Measurements from ENCODE around the gene UBE2M. TPM values are rescaled to one million over a fixed set of nuclear protein-coding genes. Genes with fewer than 3 reads are reported as not detected.
"Not testable (repeated sequence)": the region's sequence is repeated elsewhere in the genome, so short reads cannot be mapped to it uniquely, and the experiment has no call there.

UBE2M gene
- 133 and 142 TPM in 2 replicates for total RNA-seq

DNA sequence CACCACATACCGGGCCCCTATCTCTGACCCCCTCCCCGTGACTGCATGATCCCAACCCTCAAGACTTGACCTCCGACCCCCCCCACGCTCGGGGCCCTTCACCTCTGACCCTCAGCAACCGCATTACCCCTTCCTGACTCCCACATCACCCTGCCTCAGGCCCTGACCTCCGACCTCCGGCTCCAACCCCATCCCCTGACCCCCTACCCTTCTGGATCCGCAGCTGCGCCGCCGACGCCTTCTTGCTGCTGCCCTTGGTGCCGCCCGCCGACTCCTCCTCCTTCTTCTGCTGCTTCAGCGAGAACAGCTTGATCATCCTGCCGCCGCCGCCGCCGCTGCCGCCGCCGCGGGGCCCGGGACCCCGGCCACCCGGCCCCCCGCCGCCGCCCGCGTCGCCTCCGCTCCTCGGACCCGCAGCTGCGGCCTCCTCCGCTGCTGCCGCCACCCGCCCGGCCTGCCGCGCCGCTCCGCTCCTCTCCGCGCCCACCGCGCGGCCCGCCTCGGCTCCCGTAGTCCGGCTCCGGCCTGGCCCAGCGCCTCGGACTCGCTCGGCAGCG is at the start of gene UBE2M:
UBE2M (minus strand) TSS at position 546 of the 557 bp plus-strand sequence; CDS start at position 316, 230 bp downstream.
- no peaks in the 10 kb centered on the region for H3K9me3 Mint-ChIP-seq
- no peak for DNase-seq (ENCODE audit: low spot score)
- intact Hi-C loops (cut with micrococcal nuclease), result loop anchor here (1.0 kb wide), 1 partner anchor 44 kb away; no protein-coding TSS in a partner anchor

DNA sequence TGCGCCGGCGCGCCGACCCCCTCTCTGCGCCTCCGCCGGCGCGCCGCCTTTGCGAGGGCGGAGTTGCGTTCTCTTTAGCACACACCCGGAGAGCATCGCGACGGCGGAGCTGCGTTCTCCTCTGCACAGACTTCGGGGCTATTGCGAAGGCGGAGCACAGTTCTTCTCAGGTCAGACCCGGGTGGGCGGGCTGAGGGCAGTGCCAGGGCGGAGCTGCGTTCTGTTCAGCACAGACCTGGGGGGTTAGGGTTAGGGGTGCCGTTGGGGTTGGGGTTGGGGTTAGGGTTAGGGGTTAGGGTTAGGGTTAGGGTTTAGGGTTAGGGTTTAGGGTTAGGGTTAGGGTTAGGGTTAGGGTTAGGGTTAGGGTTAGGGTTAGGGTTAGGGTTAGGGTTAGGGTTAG is 48.8 kb upstream of the UBE2M start:
- H3K9me3 Mint-ChIP-seq; intact Hi-C loops (cut with micrococcal nuclease); DNase-seq (ENCODE audit: low spot score); H3K27me3 Mint-ChIP-seq (ENCODE audit: low read depth); H3K4me3 Mint-ChIP-seq (ENCODE audit: low read depth); H3K36me3 Mint-ChIP-seq (ENCODE audit: low read depth); H3K4me1 Mint-ChIP-seq (ENCODE audit: low read depth); H3K27ac Mint-ChIP-seq: not testable (repeated sequence)

More for the DNA sequence above, at the start of gene UBE2M:
- Mint-ChIP-seq H3K27me3 (ENCODE audit: low read depth) (no peaks in the 10 kb centered on the region), H3K4me1 (ENCODE audit: low read depth) (peaks cover 44% of the 10 kb centered on the region), H3K4me3 (ENCODE audit: low read depth) (peak within 1 kb of the TSS; percentile 94), H3K36me3 (ENCODE audit: low read depth) (peaks cover 53% of the 10 kb centered on the region), H3K27ac (peak within 1 kb of the TSS; percentile 99)

DNA sequence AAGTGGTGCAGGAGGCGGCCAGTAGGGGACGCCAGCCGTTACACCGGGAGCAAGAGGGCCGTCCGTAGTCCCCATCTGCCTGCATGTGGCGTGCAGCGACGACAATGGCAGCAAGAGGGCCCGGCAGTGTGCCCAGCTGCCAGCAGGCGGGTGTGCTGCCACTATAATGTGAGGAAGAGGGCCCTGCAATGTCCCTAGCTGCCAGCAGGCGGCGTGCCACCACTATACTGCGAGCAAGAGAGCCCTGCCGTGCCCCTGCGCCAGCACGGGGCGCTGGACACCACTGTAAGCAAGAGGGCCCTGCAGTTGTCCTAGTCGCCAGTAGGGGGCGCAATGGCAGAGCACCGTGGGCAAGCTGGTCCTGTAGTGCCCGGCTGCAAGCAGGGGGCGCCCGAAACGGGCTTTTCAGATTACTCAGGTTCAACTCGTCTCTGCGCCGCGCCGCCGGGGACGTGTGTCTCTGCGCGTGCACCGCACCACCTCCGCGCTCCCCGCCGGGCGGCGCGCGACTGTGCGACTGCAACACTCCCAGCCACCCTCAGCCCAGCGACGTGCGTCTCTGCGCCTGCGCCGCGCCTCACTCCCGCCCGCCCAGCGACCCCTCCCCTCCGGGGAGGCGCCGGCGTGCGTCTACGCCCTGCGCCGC is 48.0 kb upstream of the UBE2M start:
- DNase-seq (ENCODE audit: low spot score); intact Hi-C loops (cut with micrococcal nuclease); H3K9me3 Mint-ChIP-seq; H3K4me3 Mint-ChIP-seq (ENCODE audit: low read depth); H3K4me1 Mint-ChIP-seq (ENCODE audit: low read depth); H3K27ac Mint-ChIP-seq; H3K36me3 Mint-ChIP-seq (ENCODE audit: low read depth); H3K27me3 Mint-ChIP-seq (ENCODE audit: low read depth): not testable (repeated sequence)

DNA sequence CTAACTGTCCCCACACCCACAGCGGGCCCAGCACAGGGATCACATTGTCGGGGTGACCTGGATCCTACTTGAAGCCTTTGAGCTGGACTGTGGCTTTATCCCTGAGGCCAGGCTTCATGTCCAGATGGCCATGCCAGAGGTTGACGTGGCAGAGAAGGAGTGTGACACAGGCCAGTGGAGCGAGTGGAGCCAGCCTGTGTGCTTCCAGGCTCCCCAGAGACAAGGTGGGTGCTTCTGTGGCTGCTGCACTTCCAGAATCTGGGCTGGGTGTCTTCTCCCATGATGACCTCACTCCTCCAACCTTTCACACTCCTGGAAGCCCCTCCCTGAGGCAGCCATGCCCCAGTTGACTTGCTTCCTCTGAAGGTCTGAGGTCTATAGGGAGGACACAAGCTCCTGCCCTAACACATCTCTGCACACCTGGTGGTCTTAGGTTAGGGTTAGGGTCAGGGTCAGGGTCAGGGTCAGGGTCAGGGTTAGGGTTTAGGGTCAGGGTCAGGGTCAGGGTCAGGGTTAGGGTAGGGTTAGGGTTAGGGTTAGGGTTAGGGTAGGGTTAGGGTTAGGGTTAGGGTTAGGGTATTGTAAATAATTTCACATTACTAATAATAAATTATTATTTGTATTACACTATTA is 27.8 kb upstream of the UBE2M start:
- no peaks in the 10 kb centered on the region for H3K9me3 Mint-ChIP-seq
- H3K27ac Mint-ChIP-seq, result no peak overlapping the region
- no peaks in the 10 kb centered on the region for H3K27me3 Mint-ChIP-seq (ENCODE audit: low read depth)
- H3K4me1 Mint-ChIP-seq (ENCODE audit: low read depth), result peaks cover 3% of the 10 kb centered on the region
- no peak for DNase-seq (ENCODE audit: low spot score)
- intact Hi-C loops (cut with micrococcal nuclease), result no loop called here
- no peak overlapping the region for H3K4me3 Mint-ChIP-seq (ENCODE audit: low read depth)
- peaks cover 13% of the 10 kb centered on the region for H3K36me3 Mint-ChIP-seq (ENCODE audit: low read depth)

DNA sequence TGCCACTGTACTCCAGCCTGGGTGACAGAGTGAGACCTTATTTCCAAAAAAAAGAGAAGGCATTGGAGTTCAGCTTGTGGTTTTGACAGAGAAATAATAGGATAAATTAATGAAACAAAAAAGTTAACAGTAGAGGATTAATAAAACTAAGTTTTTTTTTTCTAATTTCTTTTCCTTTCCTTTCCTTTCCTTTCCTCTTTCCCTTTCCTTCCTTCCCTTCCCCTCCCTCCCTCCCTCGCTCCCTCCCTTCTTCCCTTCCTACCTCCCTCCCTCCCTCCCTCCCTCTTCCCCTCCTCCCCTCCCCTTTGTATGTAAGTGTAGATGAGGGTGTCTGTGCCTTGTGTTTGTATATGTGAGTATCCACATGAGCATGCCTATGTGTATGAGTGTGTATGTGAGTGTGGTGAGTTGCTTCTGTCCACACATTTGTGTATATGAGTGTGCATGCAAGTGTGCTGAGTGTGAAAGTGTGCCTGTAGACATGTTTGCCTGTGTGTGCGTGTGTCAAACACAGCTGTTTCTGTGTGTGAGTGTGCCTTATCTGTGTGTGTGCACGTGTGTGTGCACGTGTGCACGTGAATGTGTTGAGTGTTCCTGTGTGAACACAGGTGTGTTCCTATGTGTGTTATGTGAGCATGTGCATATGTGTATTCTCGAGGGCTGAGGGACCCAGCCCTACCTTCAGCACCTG is 27.2 kb upstream of the UBE2M start:
- Mint-ChIP-seq H3K27me3 (ENCODE audit: low read depth) (no peaks in the 10 kb centered on the region), H3K4me3 (ENCODE audit: low read depth) (no peak overlapping the region), H3K9me3 (no peaks in the 10 kb centered on the region), H3K27ac (no peak overlapping the region), H3K36me3 (ENCODE audit: low read depth) (peaks cover 16% of the 10 kb centered on the region), H3K4me1 (ENCODE audit: low read depth) (peaks cover 8% of the 10 kb centered on the region)
- no peak for DNase-seq (ENCODE audit: low spot score)
- intact Hi-C loops (cut with micrococcal nuclease), result no loop called here

DNA sequence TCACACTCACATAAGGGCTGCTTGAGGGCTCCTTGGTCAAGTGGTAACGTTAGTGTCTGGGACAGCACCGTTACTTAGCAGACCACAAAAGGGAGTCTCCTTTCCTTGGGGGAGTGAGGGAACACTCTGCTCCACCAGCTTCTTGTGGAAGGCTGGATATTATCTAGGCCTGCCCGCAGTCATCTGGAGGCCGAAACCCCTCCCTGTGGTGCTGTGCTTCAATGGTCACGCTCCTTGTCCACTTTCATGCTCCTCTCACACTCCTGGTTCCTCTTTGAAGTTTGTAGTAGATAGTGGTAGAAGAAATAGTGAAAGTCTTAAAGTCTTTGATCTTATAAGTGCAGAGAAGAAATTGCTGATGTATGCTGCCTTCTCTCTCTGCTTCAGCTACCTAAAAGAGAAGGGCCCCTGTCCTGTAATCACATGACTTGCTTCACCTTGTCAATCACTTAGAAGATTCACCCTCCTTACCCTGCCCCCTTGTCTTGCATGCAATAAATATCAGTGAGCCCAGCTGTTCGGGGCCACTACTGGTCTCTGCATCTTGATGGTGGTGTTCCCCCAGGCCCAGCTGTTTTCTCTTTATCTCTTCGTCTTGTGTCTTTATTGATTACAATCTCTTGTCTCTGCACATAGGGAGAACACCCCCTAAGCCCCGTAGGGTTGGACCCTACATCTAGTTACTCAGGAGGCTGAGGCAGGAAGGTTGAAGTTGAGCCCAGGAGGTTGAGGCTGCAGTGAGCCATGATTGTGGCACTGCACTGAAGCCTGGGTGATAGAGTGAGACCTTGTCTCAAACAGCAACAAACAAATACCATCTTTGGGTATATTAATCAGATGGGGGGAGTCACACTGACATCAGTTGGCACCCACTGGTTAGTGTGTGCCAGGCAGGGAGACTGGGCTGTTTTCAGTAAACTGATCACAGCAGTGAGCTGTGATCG is 26.4 kb upstream of the UBE2M start:
- Mint-ChIP-seq H3K4me1 (ENCODE audit: low read depth) (peaks cover 11% of the 10 kb centered on the region), H3K36me3 (ENCODE audit: low read depth) (peaks cover 16% of the 10 kb centered on the region), H3K27ac (no peak overlapping the region), H3K9me3 (no peaks in the 10 kb centered on the region), H3K4me3 (ENCODE audit: low read depth) (no peak overlapping the region), H3K27me3 (ENCODE audit: low read depth) (no peaks in the 10 kb centered on the region)
- intact Hi-C loops (cut with micrococcal nuclease), result no loop called here
- no peak for DNase-seq (ENCODE audit: low spot score)

DNA sequence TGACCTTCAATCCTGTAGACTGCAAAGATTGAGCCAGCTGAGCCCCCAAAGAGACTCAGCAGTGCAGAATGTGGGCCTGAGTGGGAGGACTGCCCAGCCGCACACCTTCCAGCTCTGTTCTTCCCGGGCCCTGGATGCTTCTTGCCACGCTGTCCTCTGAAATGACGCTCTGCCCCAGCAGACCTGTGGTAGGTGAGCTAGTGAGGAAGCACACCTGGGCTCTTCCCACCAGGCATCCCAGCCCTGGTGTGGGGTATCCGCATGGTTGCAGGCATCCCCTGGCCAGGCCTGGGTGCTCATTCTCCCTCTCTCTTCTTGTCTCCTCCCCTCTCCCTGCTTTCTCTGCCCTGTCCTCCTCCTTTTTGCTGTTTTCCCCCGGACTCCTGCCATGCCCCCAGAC is 24.6 kb upstream of the UBE2M start:
- DNase-seq (ENCODE audit: low spot score), result no peak
- H3K4me1 Mint-ChIP-seq (ENCODE audit: low read depth), result peaks cover 23% of the 10 kb centered on the region
- H3K9me3 Mint-ChIP-seq, result no peaks in the 10 kb centered on the region
- H3K27ac Mint-ChIP-seq, result no peak overlapping the region
- H3K4me3 Mint-ChIP-seq (ENCODE audit: low read depth), result no peak overlapping the region
- H3K36me3 Mint-ChIP-seq (ENCODE audit: low read depth), result peaks cover 16% of the 10 kb centered on the region
- intact Hi-C loops (cut with micrococcal nuclease), result no loop called here
- H3K27me3 Mint-ChIP-seq (ENCODE audit: low read depth), result no peaks in the 10 kb centered on the region

DNA sequence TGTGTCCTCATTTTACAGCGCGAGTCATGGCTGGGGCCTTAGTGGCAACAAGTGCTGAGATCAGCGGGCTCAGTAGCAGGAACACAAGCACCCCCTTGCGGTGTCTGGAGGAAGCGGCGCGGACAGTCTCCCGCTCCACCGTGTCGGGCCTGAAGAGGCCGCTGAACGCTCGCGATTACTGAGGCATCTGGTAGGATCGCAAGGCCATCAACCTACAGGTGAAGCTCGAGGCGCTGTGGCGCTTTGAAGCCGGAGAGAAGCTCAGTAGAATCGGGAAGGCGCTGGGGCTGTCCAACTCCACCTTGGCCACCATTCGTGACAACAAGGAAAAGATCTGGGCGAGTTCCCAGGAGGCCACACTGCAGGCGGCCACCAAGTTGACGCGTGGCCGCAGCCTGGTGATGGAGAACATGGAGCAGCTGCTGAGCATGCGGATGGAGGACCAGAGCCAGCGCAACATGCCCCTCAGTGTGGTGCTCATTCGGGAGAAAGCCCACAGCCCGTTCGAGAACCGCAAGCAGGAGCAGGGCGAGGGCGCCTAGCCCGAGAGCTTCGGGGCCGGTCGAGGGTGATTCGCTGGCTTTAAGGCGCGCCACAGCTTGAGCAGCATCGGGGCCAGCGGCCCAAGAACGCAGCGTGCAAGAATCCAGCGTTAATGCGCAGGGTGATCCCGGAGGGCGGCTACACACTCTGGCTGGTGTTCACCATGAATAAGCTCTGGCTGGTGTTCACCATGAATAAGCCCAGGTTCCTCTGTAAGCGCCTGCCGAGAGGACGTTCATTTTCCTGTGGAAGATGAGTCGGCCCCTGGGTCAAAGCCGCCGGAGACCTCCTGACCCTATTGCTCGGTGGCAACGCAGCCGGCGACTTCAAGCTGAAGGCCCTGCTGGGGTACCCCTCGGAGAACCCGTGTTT is 23.1 kb upstream of the UBE2M start:
- DNase-seq (ENCODE audit: low spot score), result peak; percentile 87
- intact Hi-C loops (cut with micrococcal nuclease), result no loop called here
- Mint-ChIP-seq H3K36me3 (ENCODE audit: low read depth) (peaks cover 16% of the 10 kb centered on the region), H3K27me3 (ENCODE audit: low read depth) (no peaks in the 10 kb centered on the region), H3K27ac (peak overlapping the region; percentile 50), H3K4me3 (ENCODE audit: low read depth) (no peak overlapping the region), H3K4me1 (ENCODE audit: low read depth) (peaks cover 24% of the 10 kb centered on the region), H3K9me3 (no peaks in the 10 kb centered on the region)

DNA sequence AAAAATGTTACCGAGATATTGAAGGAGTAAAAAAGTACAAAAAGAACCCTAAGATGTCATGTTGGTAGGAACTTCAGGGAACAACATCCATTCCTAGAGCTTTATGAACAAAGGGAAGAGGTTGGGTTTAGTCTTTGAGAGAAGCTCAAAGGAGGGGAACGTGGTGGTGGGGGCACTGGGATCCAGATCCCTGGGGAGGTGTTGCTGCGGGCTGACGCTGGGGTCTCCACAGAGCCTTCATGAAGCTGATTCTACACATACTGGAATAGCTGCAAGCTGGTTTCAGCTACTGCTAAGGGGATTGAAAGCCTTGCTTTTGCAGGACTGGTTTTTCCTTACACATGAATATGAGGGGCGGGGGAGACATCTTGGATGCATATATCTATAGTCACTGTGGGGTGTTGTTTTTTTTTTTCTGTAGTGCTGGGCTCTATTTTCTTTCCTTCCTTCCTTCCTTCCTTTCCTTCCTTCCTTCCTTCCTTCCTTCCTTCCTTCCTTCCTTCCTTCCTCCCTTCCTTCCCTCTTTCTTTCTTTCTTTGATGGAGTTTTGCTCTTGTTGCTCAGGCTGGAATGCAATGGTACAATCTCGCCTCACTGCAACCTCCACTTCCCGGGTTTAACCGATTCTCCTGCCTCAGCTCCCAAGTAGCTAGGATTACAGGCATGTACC is 21.2 kb upstream of the UBE2M start:
- H3K27ac Mint-ChIP-seq, result no peak overlapping the region

DNA sequence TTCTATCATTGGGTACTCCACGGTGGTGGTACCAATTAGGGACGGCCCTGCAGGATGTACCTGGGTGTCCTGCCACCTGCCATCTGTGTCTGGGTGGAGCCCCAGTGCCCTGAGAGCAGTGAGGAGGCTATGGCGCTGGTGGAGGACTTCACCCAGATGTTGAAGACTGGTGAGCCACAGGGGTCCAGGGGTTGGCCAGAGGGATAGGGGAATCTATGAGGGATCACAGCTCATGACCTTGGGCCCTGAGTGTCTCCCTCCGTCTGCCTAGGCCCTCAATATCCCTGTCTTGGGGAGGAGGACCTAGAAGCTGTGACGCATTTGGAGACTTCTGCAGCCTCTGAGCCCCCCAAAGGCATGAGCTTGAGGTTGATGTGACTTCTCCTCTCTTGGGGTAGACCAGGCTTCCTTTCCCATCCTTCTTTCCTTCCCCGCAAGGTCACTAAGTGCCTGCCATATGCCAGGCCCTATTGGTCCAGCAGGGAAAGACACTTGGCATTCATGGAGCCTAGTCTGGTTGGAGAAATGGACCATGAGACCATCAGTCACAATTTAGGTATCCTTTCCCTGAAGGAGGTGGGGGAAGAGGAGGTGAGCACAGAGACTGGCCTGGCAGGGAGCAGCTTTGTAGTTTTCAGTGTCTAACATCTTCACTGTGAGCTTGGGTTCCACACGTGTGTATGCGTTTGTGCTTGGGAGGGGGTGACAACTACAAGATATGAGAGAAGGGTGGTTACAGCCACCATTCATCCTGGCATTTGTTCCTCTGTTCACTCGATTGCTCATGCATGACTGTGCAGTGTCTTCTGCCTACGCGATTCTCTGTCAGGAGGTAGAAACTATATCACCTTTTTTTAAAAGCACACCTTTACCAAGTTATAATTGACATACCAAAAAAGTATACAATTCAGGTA is 19.9 kb upstream of the UBE2M start:
- intact Hi-C loops (cut with micrococcal nuclease), result no loop called here
- Mint-ChIP-seq H3K4me1 (ENCODE audit: low read depth) (peaks cover 32% of the 10 kb centered on the region), H3K27me3 (ENCODE audit: low read depth) (no peaks in the 10 kb centered on the region), H3K36me3 (ENCODE audit: low read depth) (peaks cover 15% of the 10 kb centered on the region), H3K4me3 (ENCODE audit: low read depth) (no peak overlapping the region), H3K27ac (peak overlapping the region; percentile 24), H3K9me3 (no peaks in the 10 kb centered on the region)
- DNase-seq (ENCODE audit: low spot score), result peak; percentile 8

More for the DNA sequence above, 21.2 kb upstream of the UBE2M start:
- Mint-ChIP-seq H3K4me3 (ENCODE audit: low read depth) (no peak overlapping the region), H3K27me3 (ENCODE audit: low read depth) (no peaks in the 10 kb centered on the region), H3K36me3 (ENCODE audit: low read depth) (peaks cover 16% of the 10 kb centered on the region), H3K9me3 (no peaks in the 10 kb centered on the region), H3K4me1 (ENCODE audit: low read depth) (peaks cover 26% of the 10 kb centered on the region)
- intact Hi-C loops (cut with micrococcal nuclease), result no loop called here
- DNase-seq (ENCODE audit: low spot score), result no peak
